MM.1S (cell line): Measurements from ENCODE around the gene MTA2.
"Not testable (repeated sequence)": the region's sequence is repeated elsewhere in the genome, so short reads cannot be mapped to it uniquely, and the experiment has no call there.

ENCODE experiments used
- DNase-seq: peaks from one replicate; pipeline ENCODE4 v3.0.0-alpha.2; 2015
- H2AFZ ChIP-seq: fragments of 300-600 bp; sonication (generic); 2 replicates; pipeline ENCODE4 v1.6.0; 2016; ENCODE audit warnings: antibody characterized with exemption, low read length
- H3F3A ChIP-seq: fragments of 300-600 bp; sonication (generic); 2 replicates; pipeline ENCODE4 v1.6.1; 2016; ENCODE audit warnings: mild to moderate bottlenecking, antibody characterized with exemption, low read length, moderate library complexity, mixed read lengths; ENCODE audit not compliant: insufficient read depth
- H3K27ac ChIP-seq: fragments of 300-600 bp; sonication (generic); 2 replicates; pipeline ENCODE4 v1.5.1; 2016; ENCODE audit warnings: mild to moderate bottlenecking, low read length
- H3K27me3 ChIP-seq: fragments of 300-600 bp; sonication (generic); replicated peaks from 2 replicates; pipeline ENCODE4 v1.6.0; 2016; ENCODE audit warnings: low read length; ENCODE audit not compliant: insufficient read depth
- H3K36me3 ChIP-seq: fragments of 300-600 bp; sonication (generic); replicated peaks from 2 replicates; pipeline ENCODE4 v1.6.1; 2016; ENCODE audit warnings: mild to moderate bottlenecking, low read length, mixed read lengths; ENCODE audit not compliant: insufficient read depth
- H3K4me1 ChIP-seq: fragments of 300-600 bp; sonication (generic); 2 replicates; pipeline ENCODE4 v1.6.1; 2016; ENCODE audit warnings: low read length, mixed read lengths
- H3K4me2 ChIP-seq: fragments of 300-600 bp; sonication (generic); 2 replicates; pipeline ENCODE4 v1.6.0; 2016; ENCODE audit warnings: low read depth, low read length
- H3K4me3 ChIP-seq: fragments of 300-600 bp; sonication (generic); 2 replicates; pipeline ENCODE4 v1.5.1; 2016; ENCODE audit warnings: low read length, mixed read lengths
- H3K79me2 ChIP-seq: fragments of 300-600 bp; sonication (generic); 2 replicates; pipeline ENCODE4 v1.6.1; 2016; ENCODE audit warnings: mixed run types, low read length, mixed read lengths
- H3K9ac ChIP-seq: fragments of 300-600 bp; sonication (generic); 2 replicates; pipeline ENCODE4 v1.6.1; 2016; ENCODE audit warnings: low read length, mixed read lengths
- H3K9me2 ChIP-seq: fragments of 300-600 bp; sonication (generic); replicated peaks from 2 replicates; pipeline ENCODE4 v1.6.1; 2016; ENCODE audit warnings: mild to moderate bottlenecking, low read length, mixed read lengths; ENCODE audit not compliant: insufficient read depth
- H3K9me3 ChIP-seq: fragments of 300-600 bp; sonication (generic); replicated peaks from 2 replicates; pipeline ENCODE4 v1.6.1; 2016; ENCODE audit warnings: mild to moderate bottlenecking, low read length, mixed read lengths; ENCODE audit not compliant: insufficient read depth
- H4K20me1 ChIP-seq: fragments of 300-600 bp; sonication (generic); 2 replicates; pipeline ENCODE4 v1.6.1; 2016; ENCODE audit warnings: mild to moderate bottlenecking, low read length, moderate library complexity, mixed read lengths; ENCODE audit not compliant: insufficient read depth
- EZH2 ChIP-seq: fragments of 300-600 bp; sonication (generic); optimal IDR thresholded peaks from 2 replicates; pipeline ENCODE3; 2017; ENCODE audit warnings: low read depth, mild to moderate bottlenecking, antibody characterized with exemption, low read length, mixed read lengths
- EZH2phosphoT487 ChIP-seq: fragments of 300-600 bp; sonication (generic); IDR thresholded peaks from 2 replicates; pipeline ENCODE4 v1.6.1; 2018; ENCODE audit warnings: antibody characterized with exemption, low read length
- TF ChIP-seq, protein P1 (sequence below): fragments of 300-600 bp; sonication (generic); IDR thresholded peaks from 2 replicates; pipeline ENCODE4 v1.5.1; 2016; ENCODE audit warnings: antibody characterized with exemption, low read length, mixed read lengths

The MTA2 gene

DNA sequence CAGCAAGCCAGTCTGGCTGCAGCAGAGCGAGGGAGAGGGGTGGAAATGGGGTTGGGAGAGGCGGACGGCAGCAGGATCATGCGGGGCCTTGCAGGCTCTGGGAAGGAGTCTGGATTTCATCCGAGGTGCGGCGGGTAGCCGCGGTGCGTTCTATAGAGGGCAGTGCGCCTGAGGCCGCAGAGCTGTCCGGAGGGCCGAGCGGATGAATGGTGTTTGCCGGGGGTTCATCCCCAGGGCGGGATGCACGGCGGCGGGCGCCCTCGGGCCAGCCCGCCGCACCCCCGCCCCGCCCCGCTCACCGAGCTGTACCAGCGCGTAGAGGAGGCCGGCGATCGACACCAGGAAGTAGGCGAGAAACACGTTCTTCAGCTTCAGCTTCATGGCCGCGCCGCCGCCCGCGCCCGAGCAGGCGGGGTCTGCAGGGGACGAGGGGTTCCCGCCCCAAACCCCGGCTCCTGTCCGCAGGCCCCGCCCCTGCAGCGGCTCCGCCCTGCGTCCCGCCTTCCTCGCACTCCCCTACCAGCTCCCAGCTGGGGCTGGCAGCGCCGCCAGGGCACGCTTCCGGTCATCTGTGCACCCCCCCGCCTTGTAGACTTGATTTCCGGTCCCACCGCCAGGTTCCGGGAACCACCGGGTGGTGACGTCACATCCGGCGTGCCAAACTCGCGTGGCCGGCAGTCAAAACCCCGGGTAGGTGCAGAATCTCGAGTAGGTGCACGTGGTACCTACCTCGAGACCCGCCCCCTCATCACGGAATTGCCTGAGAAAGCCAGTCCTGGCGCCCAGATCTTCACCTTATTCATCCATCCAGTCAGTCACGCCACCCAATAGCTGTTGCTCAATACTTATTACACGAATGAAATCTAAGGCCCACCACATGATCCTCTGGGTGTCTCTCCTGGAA, 20.2 kb upstream of the MTA2 start, which contains the start of gene B3GAT3:
TSS of gene B3GAT3 (minus strand) at position 420 of the 904 bp plus-strand sequence. CDS start at position 381, 39 bp downstream.
- no peaks in the 10 kb centered on the region for H3K27me3 ChIP-seq
- H3K9ac ChIP-seq = peak within 1 kb of the TSS; percentile 73
- H2AFZ ChIP-seq = peak within 1 kb of the TSS; percentile 35
- H3K9me2 ChIP-seq = no peaks in the 10 kb centered on the region
- H3K79me2 ChIP-seq = peaks cover 14% of the 10 kb centered on the region
- H3K9me3 ChIP-seq = no peaks in the 10 kb centered on the region
- TF ChIP-seq, protein P1, sequence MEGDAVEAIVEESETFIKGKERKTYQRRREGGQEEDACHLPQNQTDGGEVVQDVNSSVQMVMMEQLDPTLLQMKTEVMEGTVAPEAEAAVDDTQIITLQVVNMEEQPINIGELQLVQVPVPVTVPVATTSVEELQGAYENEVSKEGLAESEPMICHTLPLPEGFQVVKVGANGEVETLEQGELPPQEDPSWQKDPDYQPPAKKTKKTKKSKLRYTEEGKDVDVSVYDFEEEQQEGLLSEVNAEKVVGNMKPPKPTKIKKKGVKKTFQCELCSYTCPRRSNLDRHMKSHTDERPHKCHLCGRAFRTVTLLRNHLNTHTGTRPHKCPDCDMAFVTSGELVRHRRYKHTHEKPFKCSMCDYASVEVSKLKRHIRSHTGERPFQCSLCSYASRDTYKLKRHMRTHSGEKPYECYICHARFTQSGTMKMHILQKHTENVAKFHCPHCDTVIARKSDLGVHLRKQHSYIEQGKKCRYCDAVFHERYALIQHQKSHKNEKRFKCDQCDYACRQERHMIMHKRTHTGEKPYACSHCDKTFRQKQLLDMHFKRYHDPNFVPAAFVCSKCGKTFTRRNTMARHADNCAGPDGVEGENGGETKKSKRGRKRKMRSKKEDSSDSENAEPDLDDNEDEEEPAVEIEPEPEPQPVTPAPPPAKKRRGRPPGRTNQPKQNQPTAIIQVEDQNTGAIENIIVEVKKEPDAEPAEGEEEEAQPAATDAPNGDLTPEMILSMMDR = no peak
- TF ChIP-seq EZH2phosphoT487 (no peak), EZH2 (no peak)
- peak; percentile 99 for DNase-seq
- H3K36me3 ChIP-seq = 0 out of 2 replicates have a peak, but pooled peaks cover under 1% of the 10 kb centered on the region
- H3K4me2 ChIP-seq = peak within 1 kb of the TSS; percentile 55
- peak within 1 kb of the TSS; percentile 59; the same call in 1 of the 2 replicates for H3K27ac ChIP-seq
- H3K4me3 ChIP-seq = peak within 1 kb of the TSS; percentile 80
- peaks cover 10% of the 10 kb centered on the region for H3K4me1 ChIP-seq
- no peaks in the 10 kb centered on the region for H4K20me1 ChIP-seq
- peaks cover 25% of the 10 kb centered on the region for H3F3A ChIP-seq

DNA sequence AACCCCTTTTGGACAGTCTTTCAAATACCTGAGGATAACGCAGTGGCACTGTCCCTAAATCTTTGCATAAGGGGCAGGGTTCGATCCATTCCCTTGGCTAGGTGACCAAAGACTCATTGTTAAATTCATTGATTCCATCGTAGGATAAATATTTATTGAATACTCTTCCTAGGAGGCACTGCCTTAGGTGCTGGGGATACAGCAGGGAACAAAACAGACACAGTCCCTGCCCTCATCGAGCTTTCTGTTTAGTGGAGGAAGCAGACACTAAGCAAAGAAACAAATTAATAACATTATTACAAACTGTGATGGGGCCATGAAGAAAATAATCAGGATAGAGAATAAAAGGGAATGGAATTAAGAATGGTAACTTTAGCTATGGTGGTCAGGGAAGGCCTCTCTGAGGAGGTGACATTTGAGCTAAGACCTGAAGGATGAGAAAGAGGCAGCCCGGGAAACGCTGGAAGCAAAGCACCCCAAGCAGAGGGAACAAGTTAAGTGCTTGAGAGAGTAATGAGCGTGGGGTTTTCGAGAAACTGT, 19.4 kb upstream of the MTA2 start:
- DNase-seq = no peak
- no peaks in the 10 kb centered on the region for H3K27me3 ChIP-seq
- H3K4me1 ChIP-seq = peaks cover 10% of the 10 kb centered on the region
- H3K36me3 ChIP-seq = no peaks in the 10 kb centered on the region
- no peaks in the 10 kb centered on the region for H3K9me2 ChIP-seq
- H3K27ac ChIP-seq = peak overlapping the region; percentile 59; the same call in 1 of the 2 replicates
- H3K9me3 ChIP-seq = no peaks in the 10 kb centered on the region
- H2AFZ ChIP-seq = peak overlapping the region; percentile 35
- TF ChIP-seq EZH2 (no peak), EZH2phosphoT487 (no peak)
- TF ChIP-seq, protein P1 = no peak
- H4K20me1 ChIP-seq = no peaks in the 10 kb centered on the region
- peak overlapping the region; percentile 55 for H3K4me2 ChIP-seq
- peaks cover 14% of the 10 kb centered on the region for H3K79me2 ChIP-seq
- H3K4me3 ChIP-seq = peak overlapping the region; percentile 80
- peak overlapping the region; percentile 73 for H3K9ac ChIP-seq
- peaks cover 25% of the 10 kb centered on the region for H3F3A ChIP-seq

DNA sequence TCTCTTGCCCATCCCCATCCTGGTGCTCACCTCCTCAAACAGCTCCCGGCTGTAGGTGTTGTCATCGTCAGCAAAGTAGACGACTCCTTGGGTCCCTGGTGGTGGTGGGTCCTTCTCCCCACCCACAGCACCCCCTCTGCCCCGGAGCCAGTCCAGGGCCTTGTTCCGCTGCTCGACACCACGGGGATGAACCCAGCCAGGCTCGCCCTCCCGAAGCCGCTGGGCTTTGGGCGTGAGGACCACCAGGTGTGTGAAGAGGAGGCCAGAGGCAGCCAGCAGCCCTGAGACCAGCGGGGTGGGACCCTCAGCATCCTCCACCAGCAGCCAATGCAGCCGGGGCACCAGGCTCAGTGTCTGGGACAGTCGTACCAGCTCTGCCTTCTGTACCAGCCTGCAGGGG, 15.3 kb upstream of the MTA2 start:
- H3K9me3 ChIP-seq, H3K4me3 ChIP-seq, H2AFZ ChIP-seq, H3K36me3 ChIP-seq, H3K27me3 ChIP-seq, H3K27ac ChIP-seq, DNase-seq, H4K20me1 ChIP-seq, H3K9ac ChIP-seq, H3K4me2 ChIP-seq, H3K9me2 ChIP-seq: not testable (repeated sequence)
- Histone ChIP-seq H3K4me1 (peaks cover 21% of the 10 kb centered on the region), H3K79me2 (peaks cover 14% of the 10 kb centered on the region), H3F3A (peaks cover 22% of the 10 kb centered on the region)
